Transverse colon (tissue), 4 donors: ENCODE data around the gene LSAMP. TPM values are rescaled to one million over a fixed set of nuclear protein-coding genes. Genes with fewer than 3 reads are reported as not detected.

ENCODE experiments used
- DNase-seq: peaks from one replicate; pipeline ENCODE4 v3.0.0-alpha.2; 2019
- H3K27ac ChIP-seq, 4 donors: fragments of 200-600 bp; sonication (generic); 2 replicates each; pipeline ENCODE4 v1.5.1; 2016 to 2018; ENCODE audit warnings: inconsistent platforms in 4 of 4
- H3K27me3 ChIP-seq: fragments of 200-600 bp; sonication (generic); 2 replicates; pipeline ENCODE4 v1.5.1; 2017; ENCODE audit warnings: inconsistent platforms
- H3K36me3 ChIP-seq, 4 donors: fragments of 200-600 bp; sonication (generic); 2 replicates each; pipeline ENCODE4 v1.5.1; 2017 to 2019; ENCODE audit warnings: inconsistent platforms in 4 of 4
- H3K4me1 ChIP-seq, 4 donors: fragments of 200-600 bp; sonication (generic); 2 replicates each; pipeline ENCODE4 v1.5.1; 2017 to 2020; ENCODE audit warnings: inconsistent platforms in 4 of 4
- H3K4me3 ChIP-seq, 4 donors: fragments of 200-600 bp; sonication (generic); 1 replicate in 1 of 4; 2 replicates in 3 of 4; pipeline versions ENCODE4 v1.5.1 to v1.6.1; 2017 to 2019; ENCODE audit warnings: inconsistent platforms in 4 of 4
- H3K9me3 ChIP-seq, 2 donors: fragments of 200-600 bp; sonication (generic); 2 replicates each; pipeline ENCODE4 v1.5.1; 2017 to 2019; ENCODE audit warnings: inconsistent platforms in 2 of 2
- CTCF ChIP-seq, 5 experiments: fragments of 200-600 bp in 3 of 5; fragments of 450-650 bp in 2 of 5; sonication (generic) in 3 of 5; IDR thresholded peaks; 1 replicate in 2 of 5; 2 replicates in 3 of 5; pipeline ENCODE4 v1.5.1; 2016 to 2017; ENCODE audit warnings: antibody characterized with exemption in 5 of 5, inconsistent platforms in 3 of 5, mild to moderate bottlenecking in 2 of 5, moderate library complexity in 1 of 5
- EP300 ChIP-seq: sonication (generic); formaldehyde crosslinking; IDR thresholded peaks from one replicate; pipeline ENCODE4 v1.6.1; 2017; ENCODE audit warnings: antibody characterized with exemption, low read depth
- POLR2A ChIP-seq: fragments of 450-650 bp; IDR thresholded peaks from one replicate; pipeline ENCODE4 v1.6.1; 2016; ENCODE audit warnings: antibody characterized with exemption, mild to moderate bottlenecking, moderate library complexity
- POLR2AphosphoS5 ChIP-seq, 3 donors: sonication (generic); formaldehyde crosslinking; IDR thresholded peaks; one replicate each; pipeline ENCODE4 v1.6.1; 2016; ENCODE audit warnings: antibody characterized with exemption in 3 of 3
- WGBS, 2 donors: methylation state at CpG; one replicate each; pipeline ENCODE4 v1.1.5; 2018; ENCODE audit warnings: low coverage in 1 of 2; 5-methylcytosine and 5-hydroxymethylcytosine counted together
- in situ Hi-C, 4 donors: fragments of 200-750 bp; cut with MboI; loops; one replicate each; pipeline versions ENCODE4 v1.15.0 to v1.15.1; 2017; ENCODE audit warnings: low sequenced_read_pairs in 3 of 4, low pct_ligation_motif_present in 1 of 4, low pct_unique_long_range_greater_than_20kb in 1 of 4
- intact Hi-C: fragments of 100-400 bp; cut with DNase I; formaldehyde crosslinking; loops from one replicate; pipeline ENCODE4 v1.15.1; 2023; ENCODE audit warnings: low total_unique reads
- total RNA-seq, 4 donors: library from RNA; depleted of rRNA; stranded (reverse); fragments of >200 nt; gene quantifications; one replicate each; pipeline ENCODE4 v1.1.0, GENCODE V29; 2016

LSAMP gene
- total RNA-seq, 4 donors from 2014 or later = 3.4 to 8.2 (median 5.4) TPM

DNA sequence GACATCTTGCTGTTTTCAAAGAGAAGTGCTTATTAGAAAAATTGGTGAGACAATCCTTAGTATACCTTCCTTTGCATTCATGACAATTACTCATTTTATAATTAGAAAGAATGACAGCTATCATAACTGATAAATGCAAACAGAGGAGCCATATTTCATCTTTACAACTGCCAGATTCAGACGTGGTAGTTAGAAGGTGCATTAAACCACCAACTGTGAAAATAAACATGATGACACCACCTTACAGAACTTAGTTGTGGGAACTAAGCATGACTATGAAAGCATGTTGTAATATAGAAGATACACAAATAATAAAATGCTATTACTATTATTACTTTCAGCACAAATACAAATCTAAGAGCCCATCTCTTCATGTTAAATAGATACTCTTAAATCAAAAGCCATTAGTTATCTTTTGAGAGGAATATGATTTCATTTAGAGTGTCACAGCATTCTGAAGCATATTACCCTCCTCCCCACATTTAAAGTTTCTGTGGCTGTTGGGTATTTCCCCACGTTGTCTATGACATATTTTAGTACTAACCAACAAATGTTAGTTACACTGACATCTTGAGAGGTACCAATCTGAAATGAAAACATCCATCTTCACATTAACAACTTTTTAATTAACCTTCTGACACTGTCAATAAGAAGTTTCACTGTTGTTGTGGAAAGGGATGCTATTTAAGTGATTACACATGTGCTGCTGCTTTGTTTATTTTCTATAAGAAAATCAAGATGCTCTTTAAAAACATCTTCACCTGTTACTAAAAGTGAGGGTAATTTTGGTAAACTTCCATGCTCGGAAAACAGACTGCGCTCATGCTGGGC, 163.8 kb downstream of the LSAMP start:
- Histone ChIP-seq H3K4me1 (no peaks in the 10 kb centered on the region), H3K27ac (no peak overlapping the region), H3K27me3 (no peaks in the 10 kb centered on the region), H3K9me3 (no peaks in the 10 kb centered on the region), H3K4me3 (no peak overlapping the region), H3K36me3 (no peaks in the 10 kb centered on the region)
- WGBS, 2 donors = 56 to 72% methylated on average over 3 to 4 of the region's 4 CpGs
- in situ Hi-C loops (no loop called here), intact Hi-C loops (no loop called here)
- TF ChIP-seq EP300 = no peak
- TF ChIP-seq CTCF (IDR thresholded peaks at IDR 0.05) = no peak
- TF ChIP-seq POLR2AphosphoS5 (IDR thresholded peaks at IDR 0.05) = no peak
- no peak for TF ChIP-seq POLR2A
- DNase-seq = no peak

DNA sequence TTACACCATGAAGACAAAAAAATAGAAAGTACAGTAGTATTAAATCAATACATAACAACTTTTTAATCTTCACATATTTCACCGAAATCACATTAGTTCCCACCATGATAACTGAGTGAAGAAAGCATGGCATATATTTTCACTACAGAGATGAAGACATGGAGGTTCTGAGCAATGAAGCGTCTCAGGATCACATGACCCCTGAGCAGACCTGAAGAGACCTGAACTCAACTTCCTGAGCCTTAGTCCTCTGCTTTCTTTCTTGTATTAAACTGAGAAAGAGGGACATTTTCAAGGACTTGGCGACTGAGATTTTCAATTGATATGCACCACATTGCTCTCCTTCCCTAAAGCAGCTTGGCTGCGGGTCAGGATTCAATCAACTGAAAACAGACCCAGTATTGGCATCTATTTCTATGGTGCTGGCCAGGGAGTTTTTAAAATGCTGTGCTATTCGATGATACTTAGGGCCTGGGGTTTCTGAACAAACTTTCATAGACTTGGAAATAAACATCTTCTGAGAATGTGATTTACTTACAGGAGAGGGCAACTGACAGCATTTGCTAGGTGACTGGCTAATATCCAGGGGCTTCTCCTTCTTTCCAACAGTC, 165.1 kb downstream of the LSAMP start:
- Histone ChIP-seq H3K27me3 (no peaks in the 10 kb centered on the region), H3K9me3 (no peaks in the 10 kb centered on the region), H3K4me3 (no peak overlapping the region), H3K27ac (peak overlapping the region; percentile 15 to 62 (median 20)), H3K4me1 (no peaks in the 10 kb centered on the region), H3K36me3 (no peaks in the 10 kb centered on the region)
- intact Hi-C loops = no loop called here
- TF ChIP-seq POLR2A (no peak), EP300 (no peak), CTCF (IDR thresholded peaks at IDR 0.05) (no peak), POLR2AphosphoS5 (IDR thresholded peaks at IDR 0.05) (no peak)
- WGBS, 2 donors = 55 to 63% methylated on average over 5 of the region's 5 CpGs
- DNase-seq = no peak
- in situ Hi-C loops = no loop called here

DNA sequence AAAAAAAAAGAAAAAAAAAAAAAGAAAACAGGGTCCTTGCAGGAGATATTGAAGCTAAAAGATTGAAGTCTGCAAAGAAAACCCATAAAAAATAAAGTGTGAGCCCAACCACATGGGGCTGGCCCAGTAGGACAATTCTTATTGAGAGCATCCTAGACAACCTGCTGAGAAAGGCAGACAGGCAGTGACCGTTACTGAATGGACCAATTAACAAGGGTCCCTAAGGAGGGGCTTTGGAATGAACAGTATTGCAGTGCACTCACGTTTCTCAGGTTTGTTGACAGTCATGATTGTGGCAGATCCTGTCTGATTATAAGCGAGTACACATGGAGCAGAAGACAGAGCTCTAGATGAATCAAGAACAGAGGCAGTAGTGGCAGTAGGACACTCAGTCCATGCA, 168.6 kb downstream of the LSAMP start:
- Histone ChIP-seq H3K4me1 (no peaks in the 10 kb centered on the region), H3K4me3 (no peak overlapping the region), H3K36me3 (no peaks in the 10 kb centered on the region), H3K9me3 (no peaks in the 10 kb centered on the region), H3K27me3 (no peaks in the 10 kb centered on the region), H3K27ac (no peak overlapping the region)
- no peak for DNase-seq
- WGBS, 2 donors = 60 to 67% methylated on average over 2 to 3 of the region's 3 CpGs
- intact Hi-C loops = no loop called here
- in situ Hi-C loops = no loop called here
- no peak for TF ChIP-seq EP300
- no peak for TF ChIP-seq POLR2AphosphoS5 (IDR thresholded peaks at IDR 0.05)
- TF ChIP-seq CTCF (IDR thresholded peaks at IDR 0.05) = no peak
- no peak for TF ChIP-seq POLR2A

GRCh38 chr3:116270056-116270455, 175.2 kb downstream of the LSAMP start:
- no peak for TF ChIP-seq EP300
- TF ChIP-seq POLR2A = no peak
- Histone ChIP-seq H3K27me3 (no peaks in the 10 kb centered on the region), H3K4me1 (no peaks in the 10 kb centered on the region), H3K4me3 (no peak overlapping the region), H3K36me3 (no peaks in the 10 kb centered on the region), H3K27ac (no peak overlapping the region), H3K9me3 (no peaks in the 10 kb centered on the region)
- intact Hi-C loops (no loop called here), in situ Hi-C loops (no loop called here)
- 43 to 63% methylated on average over 2 of the region's 2 CpGs for WGBS, 2 donors
- no peak for DNase-seq
